Fibroblast of the conjunctiva (primary cell): ENCODE results near the gene UPK1A.

Experiments used
- DNase-seq: peaks from one replicate; pipeline ENCODE4 v3.0.0-alpha.2; 2010; ENCODE audit warnings: low read depth

The UPK1A gene

GRCh38 chr19:35666251-35666913 lies at the start of gene UPK1A:
Gene UPK1A, plus strand, starts transcription at chr19:35666517. Its CDS starts 296 bp downstream, at chr19:35666813.
- DNase-seq: no peak

- DNase-seq: no peak
These were observed 47.5 kb upstream of the UPK1A start for GRCh38 chr19:35618857-35619256.

GRCh38 chr19:35619290-35619923 lies 46.9 kb upstream of the UPK1A start:
- no peak for DNase-seq

GRCh38 chr19:35620001-35620400 lies 46.3 kb upstream of the UPK1A start:
- no peak for DNase-seq

GRCh38 chr19:35621708-35622107 lies 44.6 kb upstream of the UPK1A start:
- no peak for DNase-seq

GRCh38 chr19:35622750-35623149 lies 43.6 kb upstream of the UPK1A start:
- DNase-seq: no peak

- DNase-seq: no peak
These were observed 42.8 kb upstream of the UPK1A start for GRCh38 chr19:35623327-35624010.

GRCh38 chr19:35628264-35628564 lies 38.1 kb upstream of the UPK1A start:
- DNase-seq: no peak

GRCh38 chr19:35628565-35629331 lies 37.6 kb upstream of the UPK1A start, which contains the start of gene RBM42:
Gene RBM42, plus strand, starts transcription at chr19:35629036. Its CDS starts 118 bp downstream, at chr19:35629154.
- DNase-seq: peak; percentile 98

- DNase-seq: no peak
These were observed 37.0 kb upstream of the UPK1A start for GRCh38 chr19:35629332-35629633.

GRCh38 chr19:35633727-35634440 lies 32.4 kb upstream of the UPK1A start:
- no peak for DNase-seq

- DNase-seq: no peak
These were observed 29.7 kb upstream of the UPK1A start for GRCh38 chr19:35636651-35637050.

GRCh38 chr19:35637165-35637564 lies 29.2 kb upstream of the UPK1A start:
- no peak for DNase-seq

GRCh38 chr19:35639321-35639639 lies 27.0 kb upstream of the UPK1A start:
- no peak for DNase-seq

GRCh38 chr19:35639863-35640262 lies 26.5 kb upstream of the UPK1A start:
- no peak for DNase-seq

GRCh38 chr19:35641515-35642151 lies 24.7 kb upstream of the UPK1A start, which contains the start of gene ETV2:
Gene ETV2, plus strand, starts transcription at chr19:35641745. Its CDS starts 716 bp downstream, at chr19:35642461.
- no peak for DNase-seq

- no peak for DNase-seq
These were observed 24.0 kb upstream of the UPK1A start for GRCh38 chr19:35642312-35642711.

GRCh38 chr19:35642798-35643254 lies 23.5 kb upstream of the UPK1A start:
- DNase-seq: no peak

GRCh38 chr19:35643255-35644205 lies 22.8 kb upstream of the UPK1A start:
- peak; percentile 39 for DNase-seq

- DNase-seq: peak; percentile 91
These were observed 21.9 kb upstream of the UPK1A start for GRCh38 chr19:35644206-35644986.
